Suppressor macrophage (primary cell): ENCODE measurements around the gene ASGR1.

Experiments used
- DNase-seq, 4 experiments: peaks; one replicate each; pipeline ENCODE4 v3.0.0-alpha.2; 2020 to 2022
- total RNA-seq, 17 experiments: gene quantifications; one replicate each; lab custom pipeline; 2026; ENCODE audit warnings: mixed read lengths in 6 of 17, inconsistent platforms in 3 of 17; lab: John Stamatoyannopoulos, UW

ASGR1 gene, protein sequence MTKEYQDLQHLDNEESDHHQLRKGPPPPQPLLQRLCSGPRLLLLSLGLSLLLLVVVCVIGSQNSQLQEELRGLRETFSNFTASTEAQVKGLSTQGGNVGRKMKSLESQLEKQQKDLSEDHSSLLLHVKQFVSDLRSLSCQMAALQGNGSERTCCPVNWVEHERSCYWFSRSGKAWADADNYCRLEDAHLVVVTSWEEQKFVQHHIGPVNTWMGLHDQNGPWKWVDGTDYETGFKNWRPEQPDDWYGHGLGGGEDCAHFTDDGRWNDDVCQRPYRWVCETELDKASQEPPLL
- 0 to 7.8 (median 1.2) reads per million in 17 experiments for total RNA-seq

DNA sequence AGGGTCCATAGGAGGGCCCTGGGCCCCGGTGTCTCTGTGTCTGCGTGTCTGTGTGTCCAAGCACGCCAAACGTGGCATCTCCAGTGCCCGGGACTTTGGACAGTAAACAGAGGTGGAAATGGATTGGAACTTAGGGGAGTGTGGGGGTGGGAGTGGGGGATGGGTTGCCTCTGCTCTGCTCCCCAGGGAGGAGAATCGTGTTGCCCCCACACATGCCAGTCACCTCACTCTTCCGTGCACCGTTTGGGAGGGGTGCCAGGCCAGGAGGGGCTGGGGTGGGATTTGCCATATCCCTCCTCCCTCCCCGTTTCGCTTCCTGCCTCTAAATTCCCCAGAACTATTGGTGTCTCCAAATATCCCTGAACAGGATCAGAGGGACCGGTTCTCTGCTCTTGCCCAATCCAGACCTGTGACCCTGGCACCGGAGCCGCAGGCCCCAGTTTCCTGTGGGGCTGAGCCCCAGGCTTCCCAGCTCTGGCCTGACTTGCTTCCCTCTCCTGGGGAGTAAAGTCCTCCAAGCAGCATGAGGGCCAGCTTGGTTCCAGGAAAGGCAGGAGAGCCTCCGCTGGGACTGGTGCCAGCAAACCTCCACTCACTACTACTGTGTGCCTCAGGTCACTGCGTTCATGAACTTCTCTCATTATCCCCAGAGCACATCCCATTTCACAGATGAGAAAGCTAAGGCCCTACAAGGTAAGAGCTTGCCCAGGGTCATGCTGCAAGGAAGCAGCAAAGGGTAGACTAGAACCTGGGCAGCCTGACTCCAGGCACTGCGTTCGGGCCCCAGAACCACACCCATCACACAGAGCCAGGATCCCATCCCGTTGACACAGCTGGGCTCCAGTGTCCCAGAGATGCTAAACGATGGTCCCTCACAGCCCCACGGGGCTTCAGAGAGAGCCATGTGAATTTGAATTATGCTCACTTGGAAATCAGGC, at the start of gene ASGR1:
ASGR1 (minus strand) TSS at position 54 of the 938 bp plus-strand sequence. CDS start 807 bp downstream, outside the sequence.
- DNase-seq: no peak

DNA sequence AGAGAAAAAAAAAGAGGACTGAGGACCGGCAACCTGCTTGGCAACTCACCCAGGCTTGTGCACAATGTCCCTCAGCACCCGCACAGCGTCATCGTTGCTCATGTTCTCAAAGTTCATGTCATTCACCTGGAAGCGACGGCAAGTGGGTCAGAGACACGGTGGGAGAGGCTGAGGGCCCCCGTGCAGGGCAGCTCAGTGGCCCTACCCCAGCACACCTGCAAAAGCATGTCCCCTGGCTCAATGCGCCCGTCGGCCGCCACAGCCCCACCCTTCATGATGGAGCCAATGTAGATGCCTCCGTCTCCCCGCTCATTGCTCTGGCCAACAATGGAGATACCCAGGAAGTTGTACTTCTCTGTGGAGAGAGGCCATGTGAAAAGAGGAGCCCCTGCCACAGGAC, 49.8 kb upstream of the ASGR1 start:
- DNase-seq: no peak

DNA sequence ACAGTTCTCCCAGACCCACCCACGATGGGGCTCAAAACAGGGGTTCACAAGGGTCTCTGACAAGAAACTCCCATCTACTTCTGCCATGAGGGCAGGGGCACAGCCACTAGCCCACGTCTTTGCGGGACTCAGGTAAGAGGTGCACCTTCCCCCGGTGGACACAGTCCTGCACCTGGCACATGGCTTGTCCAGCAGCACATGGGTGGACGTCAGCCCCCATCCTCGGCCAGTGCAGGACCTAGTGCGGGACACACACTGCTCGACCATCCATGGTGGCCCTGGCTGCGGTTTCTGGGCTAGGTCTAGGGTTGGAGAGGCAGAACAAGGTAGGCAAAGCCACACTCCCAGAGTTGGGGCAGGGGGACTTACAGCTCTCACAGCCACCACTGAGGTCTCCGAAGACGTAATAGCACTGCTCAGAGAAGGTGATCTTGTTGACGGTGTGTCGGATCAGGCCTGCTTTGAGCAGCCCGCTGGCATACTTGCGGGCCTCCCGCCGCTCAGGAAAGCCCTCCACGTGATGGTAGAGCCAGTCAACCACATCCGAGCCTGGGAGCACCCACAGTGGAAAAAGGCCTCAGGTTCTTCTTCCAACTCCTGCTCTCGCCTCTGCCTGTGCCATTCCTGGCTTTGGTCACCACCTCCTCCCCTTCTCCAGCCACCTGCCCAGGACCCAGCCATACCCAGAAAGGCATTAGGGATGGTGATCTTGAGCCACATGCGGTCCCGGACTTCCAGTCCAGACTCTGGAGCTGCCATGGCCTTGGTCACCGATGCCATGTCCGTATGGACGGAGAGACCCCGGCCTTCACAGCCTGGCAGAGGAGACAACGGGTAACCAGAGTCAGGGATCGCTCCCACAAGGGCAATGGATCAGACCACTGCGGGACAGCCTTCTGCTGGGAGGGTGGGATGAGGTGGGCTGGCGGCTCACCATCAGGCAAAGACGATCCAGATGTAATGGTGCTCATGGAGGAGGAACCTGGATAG, 47.8 kb upstream of the ASGR1 start:
- DNase-seq: no peak

DNA sequence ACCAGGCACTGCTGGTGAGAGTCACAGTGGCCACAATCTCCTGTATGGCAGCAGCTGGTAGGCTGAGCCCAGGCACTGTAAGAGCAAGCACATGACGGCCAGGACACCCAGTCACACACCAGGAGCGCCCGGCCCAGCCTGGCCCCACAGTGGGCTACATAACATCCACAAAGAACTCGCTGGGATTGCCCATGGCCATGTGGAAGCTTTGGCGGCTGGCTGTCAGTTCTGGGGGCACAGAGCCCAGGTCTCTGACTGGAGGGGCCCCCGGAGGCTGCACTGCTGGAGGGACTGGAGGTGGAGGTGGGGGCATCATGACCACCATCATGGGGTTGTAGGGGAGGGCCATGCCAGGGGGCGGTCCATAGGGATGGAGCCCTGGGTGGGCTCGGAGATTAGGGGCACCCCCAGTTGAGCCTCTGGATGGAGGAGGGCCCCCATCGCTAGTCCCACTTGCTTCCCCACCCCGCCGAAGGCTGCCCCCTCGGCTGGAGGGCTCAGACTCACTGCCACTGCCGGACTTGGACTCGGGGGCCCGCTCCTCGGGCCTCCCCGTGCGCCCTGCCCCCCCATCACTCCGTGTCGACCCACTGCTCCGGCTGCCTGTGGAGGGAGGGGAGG, 46.7 kb upstream of the ASGR1 start:
- no peak for DNase-seq

DNA sequence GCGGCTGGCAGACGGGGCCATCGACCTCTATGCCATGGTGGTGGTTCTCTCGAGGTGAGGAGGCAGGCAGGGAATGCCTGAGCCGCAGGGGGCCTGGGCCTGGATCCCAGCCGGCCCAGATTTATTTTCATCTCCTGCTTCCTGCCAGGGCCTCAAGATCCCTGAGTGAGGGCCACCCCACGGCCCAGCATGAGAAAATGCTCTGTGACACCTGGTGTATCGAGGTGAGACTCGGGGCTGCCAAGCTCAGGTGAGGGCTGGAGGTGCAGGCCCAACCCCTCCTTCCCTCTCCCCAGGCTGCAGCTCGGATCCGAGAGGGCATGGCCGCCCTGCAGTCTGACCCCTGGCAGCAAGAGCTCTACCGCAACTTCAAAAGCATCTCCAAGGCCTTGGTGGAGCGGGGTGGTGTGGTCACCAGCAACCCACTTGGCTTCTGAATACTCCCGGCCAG, 45.5 kb upstream of the ASGR1 start:
- DNase-seq: no peak

DNA sequence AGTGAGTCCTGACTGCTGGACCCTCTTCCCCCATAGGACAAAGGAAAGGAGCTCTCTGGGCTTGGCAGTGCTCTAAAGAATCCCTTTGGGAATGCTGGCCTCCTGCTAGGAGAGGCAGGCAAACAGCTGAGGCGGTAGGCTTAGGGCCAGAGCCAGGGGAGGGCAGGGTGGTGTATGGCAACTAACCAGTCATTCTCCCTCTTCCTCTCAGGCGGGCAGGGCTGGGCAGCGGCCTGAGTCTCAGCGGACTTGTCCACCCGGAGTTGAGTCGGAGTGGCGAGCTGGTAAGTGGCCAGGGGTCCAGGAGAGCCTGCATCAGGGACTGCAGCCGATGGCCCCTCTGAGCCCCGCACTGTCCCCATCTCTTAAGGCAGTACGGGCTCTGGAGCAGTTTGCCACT, 44.9 kb upstream of the ASGR1 start:
- DNase-seq: no peak

DNA sequence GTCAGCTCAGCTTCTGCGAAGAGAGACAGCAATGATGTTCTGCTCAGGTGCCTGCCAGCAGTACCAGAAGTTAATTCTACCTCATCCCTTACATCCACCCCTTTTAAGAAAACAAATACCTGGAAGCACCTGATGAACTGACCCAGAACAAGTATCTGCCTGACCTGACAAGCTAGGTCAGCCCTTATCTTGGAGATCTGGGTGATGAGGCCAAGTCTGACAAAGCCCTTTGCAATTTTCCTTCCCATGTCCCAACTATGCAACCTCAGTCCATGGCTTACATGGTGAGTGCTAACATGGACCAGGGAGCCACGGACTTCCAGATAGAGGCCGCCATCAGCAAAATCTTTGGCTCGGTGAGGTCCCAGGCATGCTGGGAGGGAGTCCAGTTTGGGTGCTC, 44.2 kb upstream of the ASGR1 start:
- DNase-seq: no peak

DNA sequence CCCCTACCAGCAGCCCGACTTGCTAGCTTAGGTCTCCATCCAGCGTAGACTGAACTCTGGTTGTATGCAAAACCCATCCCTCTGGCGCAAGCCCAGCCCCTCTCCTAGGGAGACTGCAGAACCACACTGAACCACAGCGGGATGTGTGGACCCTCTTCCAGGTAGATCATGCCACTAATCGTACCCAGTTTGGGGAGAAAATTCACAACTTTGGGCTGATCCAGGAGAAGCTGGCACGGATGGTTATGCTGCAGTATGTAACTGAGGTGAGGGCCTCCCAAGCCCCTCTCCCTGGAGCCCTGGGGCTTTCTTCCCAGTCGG, 43.8 kb upstream of the ASGR1 start:
- DNase-seq: no peak

DNA sequence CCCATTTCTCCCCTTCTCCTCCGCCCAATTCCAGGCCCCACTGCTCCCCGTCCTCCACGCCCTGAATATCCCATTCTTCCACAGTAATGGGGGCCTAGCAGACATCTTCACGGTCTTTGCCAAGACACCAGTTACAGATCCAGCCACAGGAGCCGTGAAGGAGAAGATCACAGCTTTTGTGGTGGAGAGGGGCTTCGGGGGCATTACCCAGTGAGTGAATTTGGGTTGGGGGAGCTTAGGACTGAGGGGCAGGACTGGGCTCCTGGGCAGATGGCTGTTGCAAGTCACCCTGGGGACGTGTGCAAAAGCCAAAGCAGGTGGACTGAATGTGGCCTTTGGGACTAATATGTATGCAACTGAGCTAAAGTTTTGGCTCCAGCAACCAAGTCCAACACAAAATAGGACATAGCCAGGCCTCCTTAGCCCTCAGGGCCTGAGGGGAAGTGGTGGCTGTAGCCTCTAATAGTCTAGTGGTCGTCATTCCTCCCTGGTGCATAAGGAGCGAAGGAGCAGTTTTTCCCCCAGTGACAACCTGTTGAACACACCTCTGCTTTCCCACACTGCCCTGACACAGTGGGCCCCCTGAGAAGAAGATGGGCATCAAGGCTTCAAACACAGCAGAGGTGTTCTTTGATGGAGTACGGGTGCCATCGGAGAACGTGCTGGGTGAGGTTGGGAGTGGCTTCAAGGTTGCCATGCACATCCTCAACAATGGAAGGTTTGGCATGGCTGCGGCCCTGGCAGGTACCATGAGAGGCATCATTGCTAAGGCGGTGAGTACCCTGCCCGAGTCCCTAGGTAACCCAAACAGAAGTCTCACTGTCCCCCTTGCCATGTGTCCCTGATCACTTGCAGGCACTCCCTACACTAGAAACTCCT, 43.2 kb upstream of the ASGR1 start:
- no peak for DNase-seq

DNA sequence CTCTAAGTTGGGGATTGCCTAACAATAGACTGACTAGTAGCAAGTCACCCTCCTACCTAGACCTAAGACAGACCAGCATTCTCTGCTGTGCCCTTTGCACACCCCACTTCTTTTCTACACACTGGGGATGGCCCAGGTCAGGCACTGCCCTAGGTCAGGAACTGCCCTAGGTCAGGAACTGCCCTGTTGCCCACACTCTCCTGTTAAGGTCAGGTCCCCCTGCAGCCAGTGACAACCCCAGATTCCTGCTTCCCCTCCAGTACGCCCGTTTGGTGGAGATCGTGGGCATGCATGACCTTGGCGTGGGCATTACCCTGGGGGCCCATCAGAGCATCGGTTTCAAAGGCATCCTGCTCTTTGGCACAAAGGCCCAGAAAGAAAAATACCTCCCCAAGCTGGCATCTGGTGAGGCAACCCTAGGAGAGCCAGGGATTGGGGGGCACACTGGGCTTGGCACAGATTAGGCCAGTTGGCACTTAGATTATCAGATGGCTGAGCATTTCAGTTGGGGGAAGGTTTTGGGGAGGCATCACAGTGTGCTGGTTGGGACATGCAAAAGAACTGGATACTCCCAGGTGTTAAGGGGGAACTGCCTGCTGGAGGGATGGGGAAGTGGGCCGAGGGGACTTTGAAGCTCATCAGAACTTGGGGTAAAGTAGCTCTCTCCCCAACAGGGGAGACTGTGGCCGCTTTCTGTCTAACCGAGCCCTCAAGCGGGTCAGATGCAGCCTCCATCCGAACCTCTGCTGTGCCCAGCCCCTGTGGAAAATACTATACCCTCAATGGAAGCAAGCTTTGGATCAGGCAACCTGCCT, 42.3 kb upstream of the ASGR1 start:
- no peak for DNase-seq

DNA sequence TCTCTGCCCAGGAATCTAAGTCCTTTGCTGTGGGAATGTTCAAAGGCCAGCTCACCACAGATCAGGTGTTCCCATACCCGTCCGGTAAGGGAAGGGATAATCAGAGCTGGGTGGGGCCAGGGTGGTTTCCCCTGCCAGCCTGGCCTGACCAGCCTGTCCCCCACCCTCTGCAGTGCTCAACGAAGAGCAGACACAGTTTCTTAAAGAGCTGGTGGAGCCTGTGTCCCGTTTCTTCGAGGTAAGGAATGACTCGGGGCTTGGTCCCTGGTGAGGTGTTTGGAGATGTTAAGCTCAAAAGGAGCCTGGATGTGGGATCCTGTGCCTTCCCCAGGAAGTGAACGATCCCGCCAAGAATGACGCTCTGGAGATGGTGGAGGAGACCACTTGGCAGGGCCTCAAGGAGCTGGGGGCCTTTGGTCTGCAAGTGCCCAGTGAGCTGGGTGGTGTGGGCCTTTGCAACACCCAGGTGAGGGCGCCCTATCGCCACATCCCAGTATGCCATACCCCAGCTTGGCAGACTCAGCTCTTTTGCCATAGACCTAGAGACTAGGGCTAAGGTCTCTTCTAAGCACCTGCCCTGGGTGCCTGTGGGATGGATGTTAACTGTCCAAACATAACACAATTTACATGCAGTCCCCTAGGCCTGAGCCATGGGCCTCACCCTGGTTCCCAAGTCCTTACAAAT, 41.6 kb upstream of the ASGR1 start:
- DNase-seq: peak; percentile 58 to 79 (median 66)

DNA sequence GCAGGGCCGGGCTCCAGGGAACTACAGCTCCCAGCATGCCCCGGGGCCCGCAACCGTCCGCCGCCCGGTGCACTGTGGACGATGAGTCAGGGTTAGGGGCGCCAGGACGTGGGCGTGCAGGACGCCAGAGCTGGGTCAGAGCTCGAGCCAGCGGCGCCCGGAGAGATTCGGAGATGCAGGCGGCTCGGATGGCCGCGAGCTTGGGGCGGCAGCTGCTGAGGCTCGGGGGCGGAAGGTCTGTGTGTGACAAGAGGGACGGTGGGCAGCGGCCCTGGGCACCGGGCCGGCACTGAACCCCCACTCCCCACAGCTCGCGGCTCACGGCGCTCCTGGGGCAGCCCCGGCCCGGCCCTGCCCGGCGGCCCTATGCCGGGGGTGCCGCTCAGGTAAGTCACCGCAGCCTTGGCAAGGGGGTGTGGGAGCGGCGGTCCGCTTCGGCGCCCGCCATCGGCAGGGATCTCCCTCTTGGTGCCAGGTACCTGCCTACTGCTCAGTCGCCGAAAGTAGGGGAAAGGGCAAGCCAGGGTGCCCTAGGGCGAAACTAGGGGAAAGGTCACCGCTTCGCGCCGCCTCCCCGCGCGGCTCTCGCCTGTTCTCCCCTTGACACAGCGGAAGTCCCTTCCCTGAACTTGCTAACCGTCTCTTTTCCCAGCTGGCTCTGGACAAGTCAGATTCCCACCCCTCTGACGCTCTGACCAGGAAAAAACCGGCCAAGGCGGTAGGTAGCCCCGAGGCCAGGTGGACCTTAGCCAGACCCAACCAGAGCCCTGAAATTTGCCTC, 40.8 kb upstream of the ASGR1 start, which contains the start of the genes ACADVL and DLG4:
ACADVL (plus strand) TSS at position 127 of the 781 bp plus-strand sequence; CDS start at position 174, 47 bp downstream.
DLG4 (minus strand) TSS at position 25 of the 781 bp plus-strand sequence.
- peak; percentile 86 to 93 (median 92) for DNase-seq

DNA sequence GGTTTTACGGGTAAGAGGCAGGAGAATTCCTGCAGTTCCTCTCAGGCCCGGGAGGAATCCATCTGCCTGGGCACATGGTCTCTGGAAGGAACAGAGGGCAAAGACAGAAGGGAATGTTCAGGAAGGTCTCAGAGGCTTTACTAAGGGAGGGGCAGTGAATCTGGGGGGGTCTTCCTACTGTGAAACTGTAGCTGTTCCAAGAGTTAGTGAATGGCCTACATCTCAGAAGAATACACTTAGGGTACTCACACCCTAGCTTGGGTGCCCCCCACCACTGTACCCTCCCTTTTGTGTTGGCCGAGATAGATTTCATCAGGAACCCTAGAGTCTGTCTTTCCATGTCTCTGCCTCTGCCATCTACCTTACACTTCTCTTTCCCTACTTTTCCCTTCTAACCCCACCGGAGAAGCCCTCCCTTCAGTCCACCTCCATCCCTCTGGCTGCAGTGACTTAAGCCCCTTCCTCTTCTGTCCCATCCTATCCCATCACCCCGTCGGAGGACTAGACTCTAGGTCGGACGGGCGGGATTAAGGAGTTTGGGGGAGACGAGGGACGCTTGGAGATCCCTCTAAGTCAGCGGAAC, 40.1 kb upstream of the ASGR1 start:
- peak in 3 of 4 experiments; percentile 19 to 27 (median 23) for DNase-seq

DNA sequence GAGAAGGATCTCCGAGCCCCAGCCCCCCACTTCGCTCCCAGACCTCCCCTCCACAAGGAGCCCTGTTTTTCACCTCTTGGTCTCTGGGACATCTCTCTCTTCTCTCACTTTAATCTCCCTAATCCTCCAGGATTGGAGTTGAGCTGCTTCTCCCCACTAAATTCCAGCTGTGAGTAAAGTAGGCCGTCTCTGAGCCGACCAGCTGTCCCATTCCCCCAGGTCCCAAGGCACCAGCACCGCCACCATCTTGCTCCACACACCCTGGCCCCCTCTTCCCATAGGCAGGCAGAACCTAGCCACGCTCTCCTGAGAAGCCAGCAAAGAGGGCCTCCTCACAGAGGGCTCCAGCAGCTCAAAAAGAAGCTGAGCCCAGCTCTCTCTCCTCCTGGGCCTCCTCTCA, 39.6 kb upstream of the ASGR1 start:
- DNase-seq: no peak

DNA sequence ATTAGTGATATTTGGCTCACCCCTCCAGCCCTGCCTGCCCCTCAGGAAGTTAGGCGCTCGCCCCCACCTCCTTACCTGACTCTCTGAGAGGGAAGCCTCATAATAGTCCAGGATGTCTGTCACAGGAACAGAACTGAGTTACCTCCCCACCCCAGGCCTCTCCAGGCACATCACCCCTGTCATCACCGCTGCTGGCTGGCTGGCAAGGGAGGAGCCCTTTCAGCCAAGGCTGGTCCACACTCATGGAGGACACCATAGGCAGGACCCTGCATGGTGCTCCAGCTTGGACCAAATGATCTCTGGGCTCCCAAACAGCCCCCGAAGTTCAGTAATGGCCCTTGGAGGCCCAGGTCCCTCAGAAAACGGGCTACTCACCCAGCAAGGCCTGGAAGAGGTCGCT, 39.0 kb upstream of the ASGR1 start:
- no peak for DNase-seq

DNA sequence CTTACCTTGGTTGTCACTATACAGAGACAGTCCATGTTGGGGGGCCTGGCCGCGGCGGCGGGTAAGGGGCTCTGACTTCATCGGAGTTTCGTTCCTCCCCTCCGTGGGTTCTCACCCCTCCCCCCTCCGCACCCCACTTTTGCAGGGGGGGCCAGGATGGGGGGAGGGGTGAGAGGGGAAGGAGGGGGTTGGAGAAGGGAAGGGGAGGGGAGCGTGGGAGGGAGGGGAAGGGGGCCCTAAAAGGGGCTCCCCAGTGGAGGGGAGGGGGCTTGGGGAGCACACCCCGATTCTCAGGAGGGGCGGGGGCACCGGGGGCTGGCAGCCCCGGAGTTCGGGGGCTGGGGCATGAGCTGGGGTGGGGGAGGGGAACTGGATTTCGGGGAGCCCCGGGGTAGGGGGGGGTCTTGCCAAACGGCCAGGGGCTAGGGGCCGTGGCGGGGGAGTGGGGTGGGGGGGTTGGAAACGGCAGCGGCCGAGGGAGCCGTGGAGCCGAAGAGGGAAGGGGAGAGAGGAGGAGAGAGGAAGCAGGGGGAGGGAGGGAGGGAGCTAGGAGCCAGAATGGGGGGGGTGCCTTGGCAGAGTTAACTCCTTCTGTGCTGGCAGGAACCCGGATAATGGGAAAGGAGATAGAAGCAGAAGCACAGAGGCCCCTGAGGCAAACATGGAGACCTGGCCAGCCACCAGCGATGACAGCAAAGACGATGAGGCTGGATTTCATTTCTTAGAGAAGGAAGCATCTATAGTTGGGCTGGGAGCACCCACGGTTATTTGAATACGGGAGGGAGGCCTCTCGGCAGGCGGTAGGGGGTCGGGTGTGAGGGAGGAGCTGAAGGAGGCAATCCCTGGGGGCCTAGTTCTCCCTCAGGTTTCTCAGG, 38.2 kb upstream of the ASGR1 start:
- peak; percentile 48 to 75 (median 67) for DNase-seq
